ENCODE results near the gene FOS.

GRCh38 chr14:75320196-75320595 is 41.6 kb downstream of the FOS start:
- TF ChIP-seq CTCF (IDR thresholded peaks at IDR 0.05): no peak
- TF ChIP-seq EZH2 (IDR thresholded peaks at IDR 0.05): no peak
- no peak for TF ChIP-seq EZH2phosphoT487 (IDR thresholded peaks at IDR 0.05)

All from neural progenitor cell (in vitro differentiated cells).